Measurements from ENCODE around the gene TFF2.

TFF2 gene

GRCh38 chr21:42365770-42366169 lies 15.0 kb upstream of the TFF2 start:
- no peak for DNase-seq

- peak in 1 of 3 donors; percentile 19 for DNase-seq
These were observed 13.6 kb upstream of the TFF2 start for GRCh38 chr21:42364304-42364865.

GRCh38 chr21:42363312-42363711 lies 12.5 kb upstream of the TFF2 start:
- DNase-seq: no peak

GRCh38 chr21:42362700-42363099 lies 11.9 kb upstream of the TFF2 start:
- DNase-seq: no peak

- no peak for DNase-seq
These were observed 11.4 kb upstream of the TFF2 start for GRCh38 chr21:42362198-42362597.

GRCh38 chr21:42361286-42361685 lies 10.5 kb upstream of the TFF2 start:
- DNase-seq: no peak

GRCh38 chr21:42360317-42360716 lies 9.5 kb upstream of the TFF2 start:
- peak in 2 of 3 donors; percentile 14 to 17 for DNase-seq

- no peak for DNase-seq
These were observed 8.1 kb upstream of the TFF2 start for GRCh38 chr21:42358937-42359336.

GRCh38 chr21:42358261-42358660 lies 7.5 kb upstream of the TFF2 start:
- DNase-seq: no peak

- DNase-seq: no peak
These were observed 6.5 kb upstream of the TFF2 start for GRCh38 chr21:42357307-42357706.

- no peak for DNase-seq
These were observed 5.9 kb upstream of the TFF2 start for GRCh38 chr21:42356650-42357049.

GRCh38 chr21:42356046-42356445 lies 5.3 kb upstream of the TFF2 start:
- DNase-seq: no peak

GRCh38 chr21:42353623-42354022 lies 2.8 kb upstream of the TFF2 start:
- DNase-seq: peak in 2 of 3 donors; percentile 10 to 16

- no peak for DNase-seq
These were observed 1.8 kb upstream of the TFF2 start for GRCh38 chr21:42352441-42353095.

- no peak for DNase-seq
These were observed 1.0 kb upstream of the TFF2 start for GRCh38 chr21:42351626-42352440.

GRCh38 chr21:42350318-42350910 lies 380 bp downstream of the TFF2 start:
- no peak for DNase-seq

GRCh38 chr21:42349420-42350317 lies 1.1 kb downstream of the TFF2 start:
- no peak for DNase-seq

GRCh38 chr21:42348762-42349161 lies 2.0 kb downstream of the TFF2 start:
- DNase-seq: no peak

- no peak for DNase-seq
These were observed 3.0 kb downstream of the TFF2 start for GRCh38 chr21:42347601-42348327.

GRCh38 chr21:42346866-42347600 lies 3.8 kb downstream of the TFF2 start:
- no peak for DNase-seq

- DNase-seq: no peak
These were observed 4.4 kb downstream of the TFF2 start for GRCh38 chr21:42346441-42346840.

Measured in suppressor macrophage treated with lipopolysaccharide for 1 hour (primary cell).